ENCODE data around the gene KCTD11. TPM values are rescaled to one million over a fixed set of nuclear protein-coding genes. Genes with fewer than 3 reads are reported as not detected.
"Not testable (repeated sequence)": the region's sequence is repeated elsewhere in the genome, so short reads cannot be mapped to it uniquely, and the experiment has no call there.

KCTD11 gene
- total RNA-seq, 2 donors from 2014 or later = 5.3 to 5.9 TPM

- ATAC-seq (no peak), DNase-seq (no peak)
- intact Hi-C loops (cut with DNase I) = no loop called here
These were observed 33.7 kb upstream of the KCTD11 start for GRCh38 chr17:7318121-7318860.

- intact Hi-C loops (cut with DNase I) = no loop called here
- no peak for ATAC-seq
- DNase-seq = no peak
These were observed 30.5 kb upstream of the KCTD11 start for GRCh38 chr17:7321466-7321865.

- DNase-seq (no peak), ATAC-seq (no peak)
- intact Hi-C loops (cut with DNase I) = no loop called here
These were observed 29.3 kb upstream of the KCTD11 start for GRCh38 chr17:7322520-7323194.

DNA sequence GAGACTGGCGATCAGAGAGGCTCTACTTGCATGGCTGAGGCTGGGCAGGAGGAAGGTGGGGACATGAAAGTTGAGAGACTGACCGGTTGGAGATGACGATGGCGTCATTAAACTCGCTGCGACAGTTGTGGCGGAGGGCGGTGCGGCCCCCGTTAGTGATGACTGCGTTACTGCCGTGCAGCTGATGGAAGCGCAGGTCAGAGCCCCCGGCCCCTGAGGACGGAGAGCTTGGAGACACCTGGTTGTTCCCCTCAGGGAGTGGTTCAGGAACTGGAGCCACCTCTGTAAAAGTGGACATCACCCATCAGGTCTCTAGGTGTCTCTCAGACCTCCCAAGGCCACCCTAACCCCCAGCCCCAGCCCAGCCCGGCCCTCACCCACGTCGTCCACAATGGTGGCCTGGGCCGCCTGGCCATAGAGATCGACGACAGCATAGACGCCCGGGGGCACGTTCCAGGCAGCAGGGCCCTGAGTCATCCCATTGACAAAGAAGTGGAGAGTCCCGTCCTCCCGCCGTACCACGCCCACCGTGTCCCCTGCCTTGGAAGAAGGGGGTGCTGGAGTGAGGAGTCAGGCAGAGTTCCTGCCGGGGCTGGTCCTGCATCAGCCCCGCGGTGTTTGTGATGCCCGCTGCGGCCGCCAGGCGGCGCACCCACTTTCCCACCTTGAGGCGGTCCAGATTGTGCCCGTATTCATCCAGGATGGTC is 28.1 kb upstream of the KCTD11 start:
- DNase-seq (peak; percentile 63), ATAC-seq (peak; percentile 14 to 28)
- intact Hi-C loops (cut with DNase I) = no loop called here

DNA sequence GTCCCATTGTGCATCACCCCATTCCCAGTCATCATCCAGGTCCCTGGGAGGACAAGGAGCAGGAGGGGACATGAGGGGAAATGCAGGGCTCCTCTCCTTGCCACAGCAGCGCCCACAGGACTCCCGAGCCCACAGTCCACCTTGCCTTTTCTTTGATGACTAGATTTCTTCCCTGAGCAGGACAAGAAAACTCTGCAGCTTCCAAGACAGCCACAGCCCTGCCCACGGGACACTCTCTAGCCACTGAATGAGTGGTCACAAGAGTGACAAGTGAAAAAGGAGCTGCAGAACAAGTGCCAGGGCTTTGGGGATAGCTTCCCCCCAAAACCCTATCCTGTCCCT is 27.6 kb upstream of the KCTD11 start:
- intact Hi-C loops (cut with DNase I) = no loop called here
- DNase-seq (no peak), ATAC-seq (no peak)

- no peak for ATAC-seq
- intact Hi-C loops (cut with DNase I) = no loop called here
- no peak for DNase-seq
These were observed 26.9 kb upstream of the KCTD11 start for GRCh38 chr17:7325031-7325528.

DNA sequence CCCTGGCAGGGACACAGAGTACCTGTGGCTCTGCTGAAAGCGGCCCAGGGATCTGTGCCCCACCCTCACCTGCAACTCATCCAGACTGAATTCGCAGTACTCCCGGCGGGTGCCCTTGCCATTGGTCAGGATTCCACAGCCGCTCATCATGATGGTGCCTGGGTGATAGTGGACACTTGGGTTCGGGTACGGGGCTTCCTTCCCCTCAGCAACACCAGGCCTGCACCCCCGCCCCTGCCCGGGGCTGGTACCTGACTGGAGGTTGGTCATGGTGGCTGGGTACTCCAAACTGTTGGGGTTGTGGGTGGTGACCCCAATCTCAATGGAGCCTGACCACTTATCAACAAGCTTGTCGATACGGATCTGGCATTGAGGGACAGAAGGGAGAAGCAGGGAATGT is 25.8 kb upstream of the KCTD11 start:
- intact Hi-C loops (cut with DNase I) = no loop called here
- ATAC-seq = no peak
- DNase-seq = no peak

- intact Hi-C loops (cut with DNase I) = no loop called here
- ATAC-seq = no peak
- DNase-seq = no peak
These were observed 24.9 kb upstream of the KCTD11 start for GRCh38 chr17:7327056-7327455.

- ATAC-seq (no peak), DNase-seq (no peak)
- intact Hi-C loops (cut with DNase I) = no loop called here
These were observed 24.5 kb upstream of the KCTD11 start for GRCh38 chr17:7327501-7327900.

DNA sequence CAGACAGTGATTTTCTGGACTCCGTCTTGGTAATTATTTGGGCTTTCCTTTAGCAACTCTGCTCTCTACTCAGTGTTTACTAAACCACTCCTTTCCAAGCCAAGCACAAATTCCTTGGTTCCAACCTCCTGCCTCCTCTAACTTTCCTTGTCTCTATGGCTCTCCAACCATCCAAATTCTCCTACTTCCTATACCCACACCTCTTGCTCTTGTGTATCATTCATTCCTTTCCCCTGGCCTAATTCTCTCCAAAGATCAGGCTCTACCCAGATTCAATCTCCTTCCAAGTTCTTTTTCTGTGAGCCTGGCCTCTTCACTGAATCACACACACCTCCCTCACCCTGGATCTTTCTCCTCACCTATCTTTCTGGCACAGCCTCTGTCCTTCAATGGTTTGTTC is 24.0 kb upstream of the KCTD11 start:
- ATAC-seq (no peak), DNase-seq (no peak)
- intact Hi-C loops (cut with DNase I) = no loop called here

- DNase-seq = no peak
- peak in 1 of 2 donors; percentile 18 for ATAC-seq
- intact Hi-C loops (cut with DNase I) = no loop called here
These were observed 23.1 kb upstream of the KCTD11 start, which contains the start of gene NEURL4 for GRCh38 chr17:7328840-7329373. Gene NEURL4 (minus strand): TSS chr17:7329335. CDS start chr17:7329312, 23 bp downstream.

DNA sequence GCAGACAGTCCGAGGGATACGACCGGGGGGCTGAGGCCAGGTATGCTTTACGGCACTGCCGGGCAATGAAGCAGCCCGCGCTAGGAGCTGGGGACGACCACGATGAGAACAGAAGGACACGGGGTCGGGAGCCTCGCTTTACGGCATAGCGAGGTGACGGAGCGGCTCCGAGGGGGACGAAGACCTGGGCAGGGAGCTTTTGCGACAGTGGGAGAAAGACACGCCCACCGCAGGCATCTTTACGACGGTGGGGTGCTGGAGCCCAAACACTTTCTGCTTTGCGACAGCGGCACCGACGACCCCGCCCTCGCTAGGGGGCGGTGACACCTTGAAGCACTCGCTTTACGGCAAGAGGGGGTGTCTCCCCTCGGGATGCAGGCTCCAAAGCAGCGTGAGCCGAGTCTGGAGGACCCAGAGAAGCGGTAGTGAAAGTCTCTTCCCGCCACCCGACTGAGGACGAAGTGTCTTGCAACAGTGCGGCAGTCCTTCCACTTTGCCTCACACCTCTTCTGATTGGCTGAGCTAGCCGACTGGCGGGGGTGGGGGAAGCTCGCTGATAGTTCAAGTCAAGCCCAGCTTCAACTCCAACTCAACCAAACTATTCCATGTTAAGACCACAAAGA is 22.5 kb upstream of the KCTD11 start:
- DNase-seq (peak; percentile 99), ATAC-seq (peak; percentile 87 to 90)
- intact Hi-C loops (cut with DNase I) = no loop called here

- peak; percentile 69 to 81 for ATAC-seq
- intact Hi-C loops (cut with DNase I) = no loop called here
These were observed 21.8 kb upstream of the KCTD11 start for GRCh38 chr17:7329997-7330637.

DNA sequence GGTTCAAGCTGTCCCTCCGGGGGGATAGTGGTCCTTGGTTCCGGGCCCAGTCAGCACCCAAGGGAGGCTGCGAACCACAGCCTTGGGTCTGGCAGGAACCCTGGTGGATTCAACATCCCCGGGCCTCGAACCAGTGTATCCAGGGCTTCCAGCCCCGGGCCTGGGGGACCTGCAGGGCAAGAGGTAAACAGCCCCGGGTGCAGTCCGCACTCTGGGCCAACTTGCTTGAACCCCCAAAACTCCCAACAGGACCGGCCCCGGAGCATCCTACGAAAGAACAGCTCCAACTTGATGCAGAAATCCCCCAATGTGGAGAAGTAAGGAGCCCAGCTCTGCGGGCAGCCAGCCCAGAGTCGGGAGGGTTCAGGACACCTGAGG is 21.3 kb upstream of the KCTD11 start:
- no peak for ATAC-seq
- intact Hi-C loops (cut with DNase I) = no loop called here
- no peak for DNase-seq

More at GRCh38 chr17:7329997-7330637, 21.8 kb upstream of the KCTD11 start:
- peak; percentile 85 for DNase-seq

- intact Hi-C loops (cut with DNase I) = no loop called here
- no peak for DNase-seq
- ATAC-seq = no peak
These were observed 19.9 kb upstream of the KCTD11 start for GRCh38 chr17:7332111-7332510.

- intact Hi-C loops (cut with DNase I); DNase-seq; ATAC-seq: not testable (repeated sequence)
These were observed 19.3 kb upstream of the KCTD11 start for GRCh38 chr17:7332600-7333069.

DNA sequence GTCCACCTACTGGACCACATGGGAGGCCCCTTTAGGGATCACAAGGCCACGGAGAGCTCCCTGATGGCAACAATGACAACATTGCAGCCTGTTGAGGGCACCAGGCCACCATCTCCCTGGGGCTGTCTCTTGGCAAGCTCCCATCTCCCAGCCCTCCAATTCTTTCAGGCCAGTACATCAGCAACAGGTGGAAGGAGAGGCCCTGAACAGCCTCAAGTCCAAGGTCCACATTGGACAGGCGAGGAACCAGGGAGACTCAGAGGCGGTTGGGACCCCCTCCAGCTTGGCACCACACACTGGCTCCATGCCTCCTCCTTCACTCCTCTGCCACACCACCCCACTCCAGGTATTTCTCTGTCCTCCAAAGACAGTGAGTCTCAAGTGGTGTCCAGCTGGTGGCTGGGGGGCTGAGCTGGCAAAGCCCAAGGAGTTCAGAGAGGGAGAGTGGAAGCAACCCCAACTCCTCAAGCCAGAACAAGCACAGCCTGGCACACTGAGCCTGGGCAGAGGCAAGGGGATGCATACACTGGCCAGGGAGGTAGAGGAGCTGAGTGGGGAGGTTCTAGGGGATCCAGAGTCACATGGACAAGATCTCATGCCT is 16.9 kb upstream of the KCTD11 start:
- ATAC-seq (no peak), DNase-seq (no peak)
- intact Hi-C loops (cut with DNase I) = no loop called here

- intact Hi-C loops (cut with DNase I); ATAC-seq; DNase-seq: not testable (repeated sequence)
These were observed 16.2 kb upstream of the KCTD11 start for GRCh38 chr17:7335765-7336164.
